Anterior cingulate cortex (tissue), 58 donors: ENCODE data around the gene FRAT1.
A peak's percentile ranks its signal among the peaks of the same experiment; 100 is the strongest.
"Not testable (repeated sequence)": the region's sequence is repeated elsewhere in the genome, so short reads cannot be mapped to it uniquely, and the experiment has no call there.

Experiments
- DNase-seq, 58 donors: peaks; one replicate each; lab custom pipeline; 2025; lab: John Stamatoyannopoulos, UW

Gene FRAT1

DNA sequence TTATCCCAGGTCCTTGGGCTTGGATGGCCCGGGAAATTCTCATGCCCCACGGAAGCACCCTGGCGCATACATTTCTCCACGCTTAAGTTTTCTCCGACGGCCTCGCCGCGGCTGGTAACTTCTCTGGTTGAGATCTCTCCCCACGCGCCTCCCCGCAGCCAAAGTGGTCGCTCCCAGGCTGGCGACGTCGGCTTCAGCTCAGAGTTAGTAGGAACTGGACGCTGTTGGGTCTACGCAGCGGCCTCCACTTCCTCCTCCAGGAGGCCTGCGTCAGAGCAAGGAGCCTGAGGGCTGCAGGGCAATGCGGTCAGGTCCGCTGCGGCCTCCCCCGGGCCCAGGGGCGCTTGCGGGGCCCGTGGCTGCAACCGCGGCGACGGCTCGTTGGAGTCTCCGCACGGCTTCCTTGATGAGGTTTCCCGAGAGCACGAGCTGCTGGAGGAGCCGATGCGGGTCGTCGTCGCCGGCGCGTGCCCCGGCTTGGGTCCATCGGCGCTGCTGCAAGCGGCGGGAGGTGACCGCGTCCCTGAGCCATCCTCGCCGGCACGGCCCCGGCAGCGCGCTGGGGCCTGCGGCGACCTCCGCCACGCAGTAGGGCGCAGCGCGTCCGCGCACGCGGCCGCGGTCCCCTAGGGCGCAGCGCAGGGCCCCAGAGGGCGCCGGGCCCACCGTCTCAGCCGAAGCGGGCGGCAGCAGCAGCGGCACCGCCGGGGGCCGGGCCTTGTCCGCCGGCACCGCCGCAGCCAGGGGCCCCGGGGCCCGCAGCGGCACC lies 14.7 kb downstream of the FRAT1 start:
- DNase-seq: peak in 18 of 58 donors; percentile 5 to 55 (median 24)

GRCh38 chr10:97334370-97335175 lies 15.5 kb downstream of the FRAT1 start, which contains the start of gene FRAT2:
Gene FRAT2, minus strand, starts transcription at chr10:97334729. Its CDS starts 157 bp downstream, at chr10:97334572.
- DNase-seq: peak in 57 of 58 donors; percentile 64 to 97 (median 89)

- no peak for DNase-seq
Measured at GRCh38 chr10:97335188-97335619, 16.1 kb downstream of the FRAT1 start.

DNA sequence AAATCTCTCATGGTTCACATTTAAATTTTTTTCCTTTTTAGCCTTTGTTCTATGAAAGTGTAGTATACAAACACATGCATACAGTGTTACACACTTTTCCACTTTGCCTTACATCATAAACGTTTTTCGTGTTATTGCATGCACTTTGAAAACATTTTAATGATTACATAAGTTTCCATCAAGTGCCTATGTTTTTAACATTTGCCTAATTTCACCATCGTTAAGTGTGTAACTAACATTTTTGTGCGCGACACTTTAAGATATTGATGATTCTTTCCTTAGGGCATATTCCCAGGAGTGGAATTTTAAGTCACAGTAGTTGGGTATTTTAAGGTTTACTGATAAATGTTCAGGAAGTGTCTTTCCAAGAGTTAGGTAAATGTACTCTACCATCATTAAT lies 16.9 kb downstream of the FRAT1 start:
- no peak for DNase-seq

DNA sequence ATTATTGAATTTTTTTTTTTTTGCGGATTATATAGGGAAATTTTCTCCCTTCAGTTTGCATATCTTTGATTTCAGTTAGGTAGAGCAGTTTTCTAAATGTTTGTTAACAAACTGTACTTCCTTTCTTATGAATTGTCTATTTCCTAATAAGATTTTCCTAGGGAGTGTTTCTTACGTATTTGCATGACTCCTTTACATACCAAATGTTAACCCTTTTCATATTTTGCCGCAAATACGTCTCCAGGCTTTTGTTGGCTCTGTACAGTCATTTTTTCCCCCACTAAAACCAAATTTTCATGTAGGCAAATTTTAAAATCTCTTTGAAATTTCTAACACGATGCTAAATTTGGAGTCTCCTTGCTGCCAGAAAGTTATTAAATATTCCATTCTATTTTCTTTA lies 17.4 kb downstream of the FRAT1 start:
- no peak for DNase-seq

DNA sequence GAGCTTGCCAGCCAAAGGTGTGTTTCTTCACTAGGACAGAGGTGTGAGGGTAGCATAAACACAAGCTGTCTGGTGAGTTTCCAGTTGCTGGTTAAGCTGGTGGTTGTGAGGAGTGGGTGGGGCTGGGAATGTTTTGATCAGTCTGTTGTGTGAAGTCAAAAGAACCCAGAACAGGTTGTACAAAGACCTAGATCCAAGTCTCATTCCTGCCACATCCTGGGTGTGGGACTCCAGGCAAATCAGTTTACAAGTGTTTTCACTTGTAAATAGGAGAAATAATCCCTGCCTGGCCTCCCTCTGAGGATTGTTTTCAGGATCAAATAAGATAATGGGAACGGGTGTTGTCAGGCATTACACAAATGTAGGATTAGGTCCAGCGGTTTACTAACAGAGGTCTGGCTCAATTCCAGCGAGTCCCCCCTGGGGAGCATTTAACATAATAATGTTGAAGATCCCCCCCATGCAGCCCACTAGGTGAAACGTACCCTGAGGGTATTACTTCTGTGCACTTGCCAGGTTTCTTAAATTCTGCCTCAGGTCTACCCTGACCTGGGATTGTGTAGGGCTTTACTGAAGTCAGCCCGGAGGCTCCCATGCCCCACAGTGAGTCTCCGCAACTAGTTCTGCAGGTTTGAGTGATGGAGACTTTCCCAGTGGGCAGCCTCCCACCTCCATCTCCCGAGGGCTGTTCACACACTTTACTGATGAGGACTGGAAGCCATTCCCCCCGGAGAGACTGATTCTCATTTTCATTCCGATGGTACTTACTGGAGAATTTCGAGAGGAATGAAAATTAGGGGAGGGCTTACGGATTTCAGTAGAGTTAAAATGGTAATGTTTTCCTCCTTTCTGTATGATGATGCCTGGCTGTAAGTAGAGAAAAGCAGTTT lies 18.1 kb downstream of the FRAT1 start:
- peak in 5 of 58 donors; percentile 6 to 34 (median 13) for DNase-seq

DNA sequence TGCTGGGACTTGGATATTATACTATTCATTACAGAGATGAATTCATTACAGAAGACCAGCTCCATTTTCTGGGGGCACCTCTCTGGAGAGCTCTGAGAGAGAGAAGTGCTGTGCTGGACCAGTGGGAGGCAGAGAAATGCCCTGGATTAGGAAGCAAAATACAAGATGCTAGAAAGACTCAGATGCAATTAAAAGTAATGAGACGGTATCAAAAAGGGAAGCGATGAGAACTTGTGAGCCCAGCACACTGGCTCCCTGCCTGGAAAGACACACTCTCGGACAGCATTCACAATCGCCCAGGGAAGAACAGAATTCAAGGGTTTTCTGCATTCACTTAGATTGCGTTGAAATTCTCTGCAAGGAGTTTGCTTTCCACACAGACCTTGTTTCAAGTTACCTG lies 19.0 kb downstream of the FRAT1 start:
- peak in 4 of 58 donors; percentile 8 to 30 (median 14) for DNase-seq

GRCh38 chr10:97341416-97341815 lies 22.3 kb downstream of the FRAT1 start:
- no peak for DNase-seq

DNA sequence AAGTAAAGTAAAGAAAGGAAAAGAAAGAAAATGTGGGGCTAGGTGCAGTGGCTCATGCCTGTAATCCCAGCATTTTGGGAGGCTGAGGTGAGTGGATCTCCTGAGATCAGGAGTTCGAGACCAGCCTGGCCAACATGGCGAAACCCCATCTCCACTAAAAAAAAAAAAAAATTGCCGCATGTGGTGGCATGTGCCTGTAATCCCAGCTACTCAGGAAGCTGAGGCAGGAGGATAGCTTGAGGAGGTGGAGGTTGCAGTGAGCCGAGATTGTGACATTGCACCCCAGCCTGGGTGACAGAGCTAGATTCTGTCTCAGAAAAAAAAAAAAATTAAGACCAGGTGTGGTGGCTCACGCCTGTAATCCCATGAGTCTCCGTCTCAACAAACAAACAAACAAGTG lies 24.6 kb downstream of the FRAT1 start:
- DNase-seq: not testable (repeated sequence)

GRCh38 chr10:97347317-97347716 lies 28.2 kb downstream of the FRAT1 start:
- no peak for DNase-seq

DNA sequence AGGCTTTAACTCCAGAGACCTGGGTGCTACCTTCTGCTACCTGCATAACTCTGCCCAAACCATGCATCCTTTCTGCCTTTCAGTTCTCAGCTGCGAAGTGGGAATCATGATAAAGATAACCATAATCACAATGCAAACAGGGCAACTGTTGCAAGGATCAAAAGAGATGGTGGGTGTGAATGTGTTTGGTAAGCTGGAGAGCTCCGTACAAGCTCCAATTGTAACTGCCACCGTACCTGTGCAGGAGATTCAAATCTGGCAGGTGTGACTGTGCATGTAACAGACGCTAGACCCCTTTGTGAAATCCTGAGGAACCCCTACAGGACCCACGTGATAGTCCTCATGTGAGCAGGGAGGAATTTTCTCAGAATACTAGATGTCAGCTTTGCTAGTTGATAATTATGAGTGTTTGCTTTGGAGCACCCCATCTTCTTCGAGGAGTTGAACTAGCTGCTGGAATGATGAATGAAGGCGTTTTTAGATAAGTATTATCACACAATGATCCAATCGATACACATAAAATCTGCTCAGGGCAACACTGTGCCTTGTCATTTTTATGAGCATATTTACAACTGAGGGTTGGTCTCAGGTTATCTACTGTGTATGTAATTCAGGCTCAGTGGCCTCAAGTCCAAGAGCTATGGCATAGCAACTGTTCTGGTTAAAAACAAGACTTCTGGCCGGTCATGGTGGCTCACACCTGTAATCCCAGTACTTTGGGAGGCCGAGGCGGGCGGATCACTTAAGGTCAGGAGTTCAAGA lies 30.9 kb downstream of the FRAT1 start:
- DNase-seq: no peak

- DNase-seq: no peak
Measured at GRCh38 chr10:97353945-97354344, 34.9 kb downstream of the FRAT1 start.

DNA sequence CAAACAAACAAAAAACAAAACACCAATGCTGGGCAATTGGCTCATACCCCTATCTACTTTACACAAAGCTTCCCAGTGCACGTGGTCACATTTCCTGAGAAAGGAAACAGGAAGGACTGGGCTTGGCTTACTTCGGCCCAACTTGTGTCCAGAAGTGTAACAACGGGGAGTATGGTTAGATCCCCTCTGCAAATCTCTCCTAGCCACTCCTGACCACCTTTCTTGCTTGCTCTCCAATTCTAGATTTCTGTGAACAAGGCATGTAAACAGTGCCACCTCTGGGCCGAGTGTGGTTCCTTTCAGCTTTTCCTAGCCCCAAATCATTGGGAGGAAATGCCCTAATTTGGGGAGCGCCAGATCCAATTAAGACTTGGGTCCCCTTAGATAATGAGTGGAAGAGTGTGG lies 36.5 kb downstream of the FRAT1 start:
- DNase-seq: peak in 16 of 58 donors; percentile 7 to 46 (median 20)

GRCh38 chr10:97356318-97356914 lies 37.3 kb downstream of the FRAT1 start:
- no peak for DNase-seq

GRCh38 chr10:97356918-97357317 lies 37.8 kb downstream of the FRAT1 start:
- DNase-seq: no peak

DNA sequence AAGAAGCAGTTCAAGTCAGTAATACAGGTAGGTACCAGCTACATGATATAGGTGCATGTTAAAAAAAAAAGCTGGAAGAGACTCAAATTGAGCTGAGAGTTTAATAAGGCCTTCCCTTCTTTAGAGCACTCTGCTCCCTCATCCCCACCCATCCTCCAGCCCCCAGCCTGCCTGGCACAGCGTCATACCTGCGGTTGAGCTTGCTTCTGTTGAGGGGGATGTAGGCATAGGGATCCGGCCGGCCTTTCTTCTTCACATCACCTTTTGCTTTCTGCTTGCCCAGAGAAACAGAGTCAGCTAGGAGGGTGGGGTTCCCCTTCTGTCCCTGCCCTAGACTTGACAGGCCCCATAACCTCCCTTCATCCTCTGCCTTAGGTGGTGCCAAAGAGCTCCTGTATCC lies 39.3 kb downstream of the FRAT1 start:
- DNase-seq: no peak

DNA sequence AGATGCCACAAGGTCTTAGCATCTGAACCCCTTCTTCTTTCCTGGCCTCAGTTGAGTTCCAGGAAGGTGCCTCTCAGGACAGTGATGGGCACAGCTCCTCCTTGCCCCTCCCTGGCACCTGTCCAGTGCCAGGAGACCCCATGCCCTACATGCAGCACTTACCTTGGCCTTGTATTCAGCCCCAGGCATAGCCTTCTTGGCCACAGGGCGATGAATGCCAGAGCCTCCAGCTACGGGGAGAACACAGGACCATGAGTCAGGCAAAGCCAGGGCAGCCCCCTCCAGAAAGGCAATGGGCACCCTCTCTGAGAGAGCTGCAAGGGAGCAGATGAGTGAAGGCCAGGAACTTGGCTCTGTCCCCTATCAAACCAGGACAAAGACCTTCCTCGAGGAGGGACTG lies 39.7 kb downstream of the FRAT1 start:
- no peak for DNase-seq

DNA sequence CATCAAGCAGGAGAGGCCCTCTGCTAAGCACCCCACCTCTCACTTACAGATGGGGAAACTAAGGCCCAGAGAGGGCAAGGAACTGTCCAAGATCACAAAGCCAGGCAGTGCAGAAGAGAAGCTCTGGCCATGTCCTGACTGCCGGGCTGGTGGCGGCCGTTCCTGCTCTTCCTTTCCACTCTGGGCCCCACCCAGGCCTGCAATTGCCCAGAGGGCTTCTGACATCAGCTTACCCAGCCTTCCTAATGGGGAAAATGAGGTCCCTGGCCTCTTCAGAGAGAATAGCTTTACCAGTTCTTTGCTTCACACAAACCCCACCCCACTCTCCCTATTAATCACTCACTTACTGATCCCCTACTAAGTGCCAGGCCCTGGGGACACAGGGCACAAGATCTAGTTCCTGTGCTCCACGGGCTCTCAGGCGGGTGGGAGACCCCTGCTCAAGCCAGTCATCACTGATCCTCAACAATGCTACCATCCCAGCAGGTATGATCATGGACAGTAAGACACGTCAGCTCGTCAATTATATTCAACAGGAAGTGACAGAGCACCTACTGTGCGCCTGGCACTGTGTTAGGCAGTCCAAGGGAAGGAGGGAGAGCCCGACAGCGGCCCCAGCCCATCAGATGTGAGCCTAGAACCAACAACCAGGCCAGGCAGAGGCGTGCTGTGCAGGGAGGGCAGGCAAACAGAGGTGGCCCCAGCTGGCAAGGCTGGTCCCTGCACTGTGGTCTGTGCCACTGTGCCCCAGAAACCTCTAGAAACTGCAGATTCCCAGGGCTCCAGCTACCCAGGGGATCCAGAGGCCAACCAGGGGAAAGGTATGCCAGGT lies 41.9 kb downstream of the FRAT1 start:
- no peak for DNase-seq

DNA sequence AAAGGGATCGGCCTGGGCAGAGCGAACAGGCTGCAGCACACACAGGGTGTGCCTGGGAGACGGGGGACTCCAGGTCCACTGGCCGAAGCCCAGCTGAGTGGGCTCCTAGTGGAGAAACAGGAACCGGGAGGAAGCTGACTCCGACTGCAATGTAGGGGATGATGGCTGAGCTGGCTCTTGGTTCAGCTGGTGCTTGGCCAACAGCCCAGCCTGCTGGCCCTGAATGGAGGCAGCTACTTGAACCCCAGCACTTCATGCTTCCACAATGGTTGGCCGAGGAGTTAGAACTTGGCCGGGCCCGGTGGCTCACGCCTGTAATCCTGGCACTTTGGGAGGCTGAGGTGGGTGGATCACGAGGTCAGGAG lies 42.4 kb downstream of the FRAT1 start:
- no peak for DNase-seq
